GM21528 (cell line): ENCODE results near the gene DOP1A.
A peak's percentile ranks its signal among the peaks of the same experiment; 100 is the strongest.

ENCODE experiments used
- ATAC-seq: cut with Tn5 transposase; IDR thresholded peaks from one replicate; pipeline ENCODE4 v1.9.1; 2021; ENCODE audit warnings: mild to moderate bottlenecking, moderate library complexity; ENCODE audit not compliant: unreplicated experiment, low FRiP score

Gene DOP1A

GRCh38 chr6:83193747-83194566 lies 126.5 kb downstream of the DOP1A start:
- peak; percentile 31 for ATAC-seq

- ATAC-seq: no peak
Measured at GRCh38 chr6:83198486-83199172, 131.2 kb downstream of the DOP1A start.

- no peak for ATAC-seq
Measured at GRCh38 chr6:83199173-83199862, 131.8 kb downstream of the DOP1A start.

GRCh38 chr6:83199863-83200225 lies 132.4 kb downstream of the DOP1A start:
- no peak for ATAC-seq

- no peak for ATAC-seq
Measured at GRCh38 chr6:83202031-83202430, 134.6 kb downstream of the DOP1A start.

GRCh38 chr6:83215131-83216047 lies 147.9 kb downstream of the DOP1A start:
- peak; percentile 99 for ATAC-seq

- no peak for ATAC-seq
Measured at GRCh38 chr6:83216806-83217205, 149.3 kb downstream of the DOP1A start.
